AG10803 (cell line): ENCODE results near the gene COLEC12.
"Not testable (repeated sequence)": the region's sequence is repeated elsewhere in the genome, so short reads cannot be mapped to it uniquely, and the experiment has no call there.

Experiments
- DNase-seq: peaks from one replicate; pipeline ENCODE4 v3.0.0; 2010; ENCODE audit warnings: low read depth
- H3K4me3 ChIP-seq: 2 replicates; pipeline ENCODE4 v1.5.1; 2011; ENCODE audit warnings: mild to moderate bottlenecking, low read length, control low read depth
- CTCF ChIP-seq: conservative IDR thresholded peaks from 2 replicates; pipeline ENCODE4 v1.5.1; 2011; ENCODE audit warnings: mild to moderate bottlenecking, low read length, control low read depth, inconsistent platforms

COLEC12 gene

GRCh38 chr18:313931-314330 is 186.6 kb downstream of the COLEC12 start:
- no peak overlapping the region for H3K4me3 ChIP-seq
- no peak for TF ChIP-seq CTCF
- DNase-seq = no peak

GRCh38 chr18:312415-312814 is 188.1 kb downstream of the COLEC12 start:
- TF ChIP-seq CTCF = no peak
- DNase-seq = no peak

GRCh38 chr18:310042-310441 is 190.5 kb downstream of the COLEC12 start:
- no peak for TF ChIP-seq CTCF
- no peak overlapping the region for H3K4me3 ChIP-seq
- DNase-seq = no peak

More at GRCh38 chr18:312415-312814, 188.1 kb downstream of the COLEC12 start:
- no peak overlapping the region for H3K4me3 ChIP-seq

- H3K4me3 ChIP-seq, DNase-seq: not testable (repeated sequence)
Observed at GRCh38 chr18:308086-308485, 192.4 kb downstream of the COLEC12 start.

- H3K4me3 ChIP-seq = no peak overlapping the region
- TF ChIP-seq CTCF = no peak
- DNase-seq = no peak
Observed at GRCh38 chr18:306608-307255, 193.8 kb downstream of the COLEC12 start.

GRCh38 chr18:305003-305501 is 195.4 kb downstream of the COLEC12 start:
- DNase-seq = peak; percentile 48
- TF ChIP-seq CTCF = no peak
- 0 out of 2 replicates have a peak overlapping the region, but pooled peaks have one; percentile 16 for H3K4me3 ChIP-seq

- no peak for DNase-seq
- no peak overlapping the region for H3K4me3 ChIP-seq
- no peak for TF ChIP-seq CTCF
Observed at GRCh38 chr18:303607-304006, 196.9 kb downstream of the COLEC12 start.
